HepG2 (cell line): ENCODE results near the gene RNPS1.

Experiments used
- EZH2 ChIP-seq: conservative IDR thresholded peaks from 2 replicates; pipeline ENCODE4 v1.6.1; 2012; ENCODE audit warnings: mild to moderate bottlenecking, low read depth, low read length, moderate library complexity
- RAD21 ChIP-seq: fragments of 450-650 bp; formaldehyde crosslinking; IDR thresholded peaks from 2 replicates; pipeline ENCODE4 v1.5.0; 2020; ENCODE audit warnings: mild to moderate bottlenecking
- SIN3A ChIP-seq: IDR thresholded peaks from 2 replicates; pipeline ENCODE4 v1.6.1; 2011; ENCODE audit warnings: low read depth, mild to moderate bottlenecking, control low read depth, low read length, borderline replicate concordance
- ZNF615 ChIP-seq: sonication (generic); formaldehyde crosslinking; IDR thresholded peaks from 2 replicates; pipeline ENCODE4 v1.5.0; 2020; ENCODE audit warnings: mild to moderate bottlenecking, missing genetic modification reagents, borderline replicate concordance
- ZNF841 ChIP-seq: sonication (generic); formaldehyde crosslinking; IDR thresholded peaks from 2 replicates; pipeline ENCODE4 v1.8.1; 2023; ENCODE audit warnings: missing genetic modification reagents, borderline replicate concordance
- TF ChIP-seq, protein P1 (sequence below): sonication (generic); formaldehyde crosslinking; IDR thresholded peaks from 2 replicates; pipeline ENCODE4 v1.5.0; 2020; ENCODE audit warnings: mild to moderate bottlenecking, missing genetic modification reagents, moderate library complexity
- TF ChIP-seq, protein P2 (sequence below): sonication (generic); formaldehyde crosslinking; IDR thresholded peaks from 2 replicates; pipeline ENCODE4 v1.4.0; 2020; ENCODE audit warnings: missing genetic modification reagents
- TF ChIP-seq, protein P3 (sequence below): sonication (generic); formaldehyde crosslinking; IDR thresholded peaks from 2 replicates; pipeline ENCODE4 v1.4.0; 2020; ENCODE audit warnings: missing genetic modification reagents, mild to moderate bottlenecking, borderline replicate concordance

DNA sequence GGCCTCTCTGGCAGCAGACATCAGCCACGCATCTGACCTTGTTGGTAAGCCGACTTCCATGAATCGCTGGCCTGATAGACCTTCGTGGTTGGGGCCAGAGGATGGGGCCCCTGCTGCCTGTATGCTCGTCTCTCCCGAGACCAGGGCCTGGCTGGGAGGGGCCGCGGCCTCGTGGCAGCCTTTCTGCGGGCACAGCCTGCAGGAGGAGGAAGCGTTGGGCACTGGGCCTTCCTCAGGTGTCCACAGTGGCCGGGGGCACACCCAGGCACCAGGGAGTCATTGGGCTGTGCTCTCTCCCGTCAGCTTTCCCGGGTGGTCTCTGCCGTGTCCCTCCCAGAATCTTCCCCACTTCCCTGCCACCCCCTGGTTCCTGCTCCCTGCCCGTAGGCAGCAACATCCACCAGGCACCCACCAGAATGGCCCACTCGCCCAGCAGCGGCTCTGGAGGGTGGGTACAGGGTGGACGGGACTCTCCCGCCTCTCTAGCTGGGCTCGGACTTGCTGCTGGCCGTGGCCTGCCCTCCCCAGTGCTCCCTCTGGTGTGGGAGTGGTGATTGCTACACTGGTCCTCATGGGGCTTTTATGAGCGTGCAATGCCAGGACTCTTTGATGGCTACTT lies 38.2 kb downstream of the RNPS1 start:
- TF ChIP-seq SIN3A (no peak), EZH2 (no peak), ZNF615 (CRISPR knock-in tag) (no peak), RAD21 (no peak), ZNF841 (CRISPR knock-in tag) (no peak)
- TF ChIP-seq, protein P1, sequence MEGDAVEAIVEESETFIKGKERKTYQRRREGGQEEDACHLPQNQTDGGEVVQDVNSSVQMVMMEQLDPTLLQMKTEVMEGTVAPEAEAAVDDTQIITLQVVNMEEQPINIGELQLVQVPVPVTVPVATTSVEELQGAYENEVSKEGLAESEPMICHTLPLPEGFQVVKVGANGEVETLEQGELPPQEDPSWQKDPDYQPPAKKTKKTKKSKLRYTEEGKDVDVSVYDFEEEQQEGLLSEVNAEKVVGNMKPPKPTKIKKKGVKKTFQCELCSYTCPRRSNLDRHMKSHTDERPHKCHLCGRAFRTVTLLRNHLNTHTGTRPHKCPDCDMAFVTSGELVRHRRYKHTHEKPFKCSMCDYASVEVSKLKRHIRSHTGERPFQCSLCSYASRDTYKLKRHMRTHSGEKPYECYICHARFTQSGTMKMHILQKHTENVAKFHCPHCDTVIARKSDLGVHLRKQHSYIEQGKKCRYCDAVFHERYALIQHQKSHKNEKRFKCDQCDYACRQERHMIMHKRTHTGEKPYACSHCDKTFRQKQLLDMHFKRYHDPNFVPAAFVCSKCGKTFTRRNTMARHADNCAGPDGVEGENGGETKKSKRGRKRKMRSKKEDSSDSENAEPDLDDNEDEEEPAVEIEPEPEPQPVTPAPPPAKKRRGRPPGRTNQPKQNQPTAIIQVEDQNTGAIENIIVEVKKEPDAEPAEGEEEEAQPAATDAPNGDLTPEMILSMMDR (CRISPR knock-in tag): no peak
- TF ChIP-seq, protein P2, sequence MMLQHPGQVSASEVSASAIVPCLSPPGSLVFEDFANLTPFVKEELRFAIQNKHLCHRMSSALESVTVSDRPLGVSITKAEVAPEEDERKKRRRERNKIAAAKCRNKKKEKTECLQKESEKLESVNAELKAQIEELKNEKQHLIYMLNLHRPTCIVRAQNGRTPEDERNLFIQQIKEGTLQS (CRISPR knock-in tag): no peak
- TF ChIP-seq, protein P3, sequence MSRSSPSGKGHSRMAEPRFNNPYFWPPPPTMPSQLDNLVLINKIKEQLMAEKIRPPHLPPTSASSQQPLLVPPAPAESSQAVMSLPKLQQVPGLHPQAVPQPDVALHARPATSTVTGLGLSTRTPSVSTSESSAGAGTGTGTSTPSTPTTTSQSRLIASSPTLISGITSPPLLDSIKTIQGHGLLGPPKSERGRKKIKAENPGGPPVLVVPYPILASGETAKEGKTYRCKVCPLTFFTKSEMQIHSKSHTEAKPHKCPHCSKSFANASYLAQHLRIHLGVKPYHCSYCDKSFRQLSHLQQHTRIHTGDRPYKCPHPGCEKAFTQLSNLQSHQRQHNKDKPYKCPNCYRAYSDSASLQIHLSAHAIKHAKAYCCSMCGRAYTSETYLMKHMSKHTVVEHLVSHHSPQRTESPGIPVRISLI: no peak
